Activated B cell treated with CpG ODN at 0.5 μM for 24 hours (primary cell): ENCODE measurements around the gene ARFGAP2. TPM values are rescaled to one million over a fixed set of nuclear protein-coding genes. Genes with fewer than 3 reads are reported as not detected.
A peak's percentile ranks its signal among the peaks of the same experiment; 100 is the strongest.

Experiments
- ATAC-seq: fragments of 200-7000 bp; cut with Tn5 transposase; one replicate; pipeline ENCODE4 v1.10.0; 2021; ENCODE audit warnings: low read depth, mild to moderate bottlenecking, moderate library complexity
- CTCF ChIA-PET: fragments of 350-600 bp; sonication (Branson Sonifier 250); formaldehyde crosslinking; loops from one replicate; lab custom pipeline; 2021; ENCODE audit warnings: antibody characterized with exemption; lab: Charles Lee
- POLR2A ChIA-PET: fragments of 350-600 bp; sonication (Branson Sonifier 250); formaldehyde crosslinking; loops from one replicate; lab custom pipeline; 2021; ENCODE audit warnings: antibody characterized with exemption; lab: Charles Lee
- DNase-seq: peaks from one replicate; pipeline ENCODE4 v3.0.0; 2022
- H3K27ac Mint-ChIP-seq: one replicate; pipeline ENCODE4 v1.8.0; 2020; ENCODE audit warnings: mixed read lengths
- H3K27me3 Mint-ChIP-seq: one replicate; pipeline ENCODE4 v1.8.0; 2021; ENCODE audit warnings: mixed read lengths
- H3K36me3 Mint-ChIP-seq: one replicate; pipeline ENCODE4 v1.8.0; 2021; ENCODE audit warnings: low read depth, mixed read lengths
- H3K4me1 Mint-ChIP-seq: one replicate; pipeline ENCODE4 v1.8.0; 2021; ENCODE audit warnings: mixed read lengths
- H3K4me3 Mint-ChIP-seq: one replicate; pipeline ENCODE4 v1.8.0; 2020; ENCODE audit warnings: mild to moderate bottlenecking, mixed read lengths
- H3K9me3 Mint-ChIP-seq: one replicate; pipeline ENCODE4 v1.8.0; 2020; ENCODE audit warnings: mixed read lengths
- CTCF ChIP-seq: fragments of 200-600 bp; IDR thresholded peaks from one replicate; pipeline ENCODE4 v1.8.0; 2022; ENCODE audit warnings: antibody characterized with exemption, mild to moderate bottlenecking
- intact Hi-C: fragments of 100-400 bp; cut with micrococcal nuclease; formaldehyde crosslinking; loops from one replicate; pipeline ENCODE4 v1.15.1; 2024
- total RNA-seq: library from RNA; stranded (reverse); gene quantifications from 2 replicates; pipeline ENCODE4 v1.2.3, GENCODE V29; 2022

ARFGAP2 gene
- total RNA-seq, 1 donor from 2014 or later: 176 TPM

GRCh38 chr11:47163898-47164297 is 12.8 kb downstream of the ARFGAP2 start:
- Mint-ChIP-seq H3K9me3 (no peaks in the 10 kb centered on the region), H3K36me3 (peaks cover 60% of the 10 kb centered on the region), H3K27ac (no peak overlapping the region), H3K4me3 (no peak overlapping the region), H3K27me3 (no peaks in the 10 kb centered on the region), H3K4me1 (no peaks in the 10 kb centered on the region)
- CTCF ChIA-PET: interaction anchor here (2.4 to 3.0 kb wide), 2 partner anchors 11 to 95 kb away, joined by 10 to 11 read pairs; no protein-coding TSS in a partner anchor
- intact Hi-C loops: loop anchor here (5.0 kb wide), 1 partner anchor 777 kb away; no protein-coding TSS in a partner anchor
- no peak for ATAC-seq
- no peak for DNase-seq
- POLR2A ChIA-PET: interaction anchor here (0.9 kb wide), 1 partner anchor 13 kb away, joined by 4 read pairs; the partner anchor contains the start of gene ARFGAP2
- no peak for TF ChIP-seq CTCF

GRCh38 chr11:47163193-47163592 is 13.5 kb downstream of the ARFGAP2 start:
- Mint-ChIP-seq H3K9me3 (no peaks in the 10 kb centered on the region), H3K4me3 (no peak overlapping the region), H3K36me3 (peaks cover 57% of the 10 kb centered on the region), H3K27me3 (no peaks in the 10 kb centered on the region), H3K27ac (no peak overlapping the region), H3K4me1 (no peaks in the 10 kb centered on the region)
- DNase-seq (no peak), ATAC-seq (no peak)
- POLR2A ChIA-PET: interaction anchor here (0.6 to 1.3 kb wide), 5 partner anchors 14 to 569 kb away, joined by 3 to 4 read pairs (median 3); partner anchors contain the start of genes AMBRA1, ARFGAP2 and DDB2
- TF ChIP-seq CTCF: no peak
- CTCF ChIA-PET: interaction anchor here (0.8 to 3.0 kb wide), 4 partner anchors 9 to 96 kb away, joined by 3 to 11 read pairs (median 6); no protein-coding TSS in a partner anchor
- intact Hi-C loops: loop anchor here (5.0 kb wide), 1 partner anchor 776 kb away; no protein-coding TSS in a partner anchor

GRCh38 chr11:47162426-47162825 is 14.3 kb downstream of the ARFGAP2 start:
- CTCF ChIA-PET: interaction anchor here (1.2 to 3.0 kb wide), 3 partner anchors 10 to 97 kb away, joined by 3 to 11 read pairs (median 10); no protein-coding TSS in a partner anchor
- DNase-seq (no peak), ATAC-seq (no peak)
- no peak for TF ChIP-seq CTCF
- no peak overlapping the region for H3K4me3 Mint-ChIP-seq
- H3K9me3 Mint-ChIP-seq: no peaks in the 10 kb centered on the region
- POLR2A ChIA-PET: interaction anchor here (0.6 to 1.3 kb wide), 2 partner anchors 97 to 99 kb away, joined by 3 to 5 read pairs; no protein-coding TSS in a partner anchor
- peaks cover 54% of the 10 kb centered on the region for H3K36me3 Mint-ChIP-seq
- intact Hi-C loops: loop anchor here (5.0 kb wide), 1 partner anchor 775 kb away; no protein-coding TSS in a partner anchor
- no peaks in the 10 kb centered on the region for H3K27me3 Mint-ChIP-seq
- no peak overlapping the region for H3K27ac Mint-ChIP-seq
- no peaks in the 10 kb centered on the region for H3K4me1 Mint-ChIP-seq

GRCh38 chr11:47161890-47162289 is 14.8 kb downstream of the ARFGAP2 start:
- Mint-ChIP-seq H3K27ac (no peak overlapping the region), H3K36me3 (peaks cover 49% of the 10 kb centered on the region), H3K4me1 (no peaks in the 10 kb centered on the region), H3K27me3 (no peaks in the 10 kb centered on the region), H3K4me3 (no peak overlapping the region), H3K9me3 (no peaks in the 10 kb centered on the region)
- intact Hi-C loops: loop anchor here (1.0 to 5.0 kb wide), 4 partner anchors 14 to 775 kb away; partner anchors contain the start of gene ARFGAP2
- DNase-seq (no peak), ATAC-seq (no peak)
- no peak for TF ChIP-seq CTCF
- CTCF ChIA-PET: interaction anchor here (1.3 to 2.4 kb wide), 2 partner anchors 42 to 97 kb away, joined by 3 to 10 read pairs; no protein-coding TSS in a partner anchor
- POLR2A ChIA-PET: interaction anchor here (0.6 to 1.3 kb wide), 2 partner anchors 97 to 99 kb away, joined by 3 to 5 read pairs; no protein-coding TSS in a partner anchor

- Mint-ChIP-seq H3K9me3 (no peaks in the 10 kb centered on the region), H3K4me3 (no peak overlapping the region), H3K4me1 (no peaks in the 10 kb centered on the region), H3K27ac (no peak overlapping the region), H3K27me3 (no peaks in the 10 kb centered on the region), H3K36me3 (peaks cover 43% of the 10 kb centered on the region)
- intact Hi-C loops: loop anchor here (1.0 to 5.0 kb wide), 4 partner anchors 15 to 774 kb away; partner anchors contain the start of gene ARFGAP2
- peak; percentile 47 for DNase-seq
- peak; percentile 46 for TF ChIP-seq CTCF
- POLR2A ChIA-PET: no interaction called here
- CTCF ChIA-PET: interaction anchor here (0.6 to 2.4 kb wide), 5 partner anchors 42 to 280 kb away, joined by 3 to 10 read pairs (median 3); no protein-coding TSS in a partner anchor
- ATAC-seq: peak; percentile 84
Measured at GRCh38 chr11:47161134-47161854, 15.4 kb downstream of the ARFGAP2 start.
